Stimulated activated CD8-positive, alpha-beta memory T cell treated with anti-CD3 and anti-CD28 coated beads, Interleukin-15, amount 100 ng/mL, for 1 hour (primary cell): ENCODE data around the gene DYRK3.
A peak's percentile ranks its signal among the peaks of the same experiment; 100 is the strongest.
"Not testable (repeated sequence)": the region's sequence is repeated elsewhere in the genome, so short reads cannot be mapped to it uniquely, and the experiment has no call there.

Experiments used
- DNase-seq: peaks from one replicate; pipeline ENCODE4 v3.0.0-alpha.2; 2020; ENCODE audit warnings: low read depth

Gene DYRK3

GRCh38 chr1:206635080-206635977 lies at the start of gene DYRK3:
Gene DYRK3 (plus strand): TSS chr1:206635536. CDS start chr1:206635704, 168 bp downstream.
- peak; percentile 75 for DNase-seq

GRCh38 chr1:206586501-206587445 lies 48.6 kb upstream of the DYRK3 start:
- no peak for DNase-seq

- DNase-seq = no peak
These were observed 47.4 kb upstream of the DYRK3 start for GRCh38 chr1:206587904-206588303.

GRCh38 chr1:206588492-206588891 lies 46.8 kb upstream of the DYRK3 start:
- DNase-seq = no peak

GRCh38 chr1:206589206-206589605 lies 46.1 kb upstream of the DYRK3 start:
- no peak for DNase-seq

GRCh38 chr1:206590025-206590758 lies 45.1 kb upstream of the DYRK3 start:
- DNase-seq = no peak

- DNase-seq = no peak
These were observed 44.1 kb upstream of the DYRK3 start for GRCh38 chr1:206591226-206591625.

- DNase-seq = no peak
These were observed 43.6 kb upstream of the DYRK3 start for GRCh38 chr1:206591696-206592095.

- no peak for DNase-seq
These were observed 41.9 kb upstream of the DYRK3 start for GRCh38 chr1:206593351-206593925.

GRCh38 chr1:206595581-206596318 lies 39.6 kb upstream of the DYRK3 start:
- DNase-seq = no peak

- no peak for DNase-seq
These were observed 39.0 kb upstream of the DYRK3 start for GRCh38 chr1:206596319-206596666.

- DNase-seq = no peak
These were observed 34.8 kb upstream of the DYRK3 start for GRCh38 chr1:206600527-206600926.

- DNase-seq = no peak
These were observed 30.5 kb upstream of the DYRK3 start for GRCh38 chr1:206604861-206605260.

GRCh38 chr1:206606867-206607266 lies 28.5 kb upstream of the DYRK3 start:
- no peak for DNase-seq

- peak; percentile 22 for DNase-seq
These were observed 27.1 kb upstream of the DYRK3 start for GRCh38 chr1:206608108-206608698.

- DNase-seq = no peak
These were observed 25.9 kb upstream of the DYRK3 start for GRCh38 chr1:206609229-206609991.

GRCh38 chr1:206612129-206612876 lies 23.0 kb upstream of the DYRK3 start, which contains the start of gene EIF2D:
Gene EIF2D (minus strand): TSS chr1:206612465. CDS start chr1:206612342, 123 bp downstream.
- DNase-seq = peak; percentile 89

GRCh38 chr1:206626396-206626795 lies 8.9 kb upstream of the DYRK3 start:
- DNase-seq = not testable (repeated sequence)

- no peak for DNase-seq
These were observed 6.4 kb upstream of the DYRK3 start for GRCh38 chr1:206628916-206629315.
